ENCODE measurements around the gene CCDC124. TPM values are rescaled to one million over a fixed set of nuclear protein-coding genes. Genes with fewer than 3 reads are reported as not detected.

Gene CCDC124
- total RNA-seq, 1 donor from 2014 or later: 59.7 TPM

DNA sequence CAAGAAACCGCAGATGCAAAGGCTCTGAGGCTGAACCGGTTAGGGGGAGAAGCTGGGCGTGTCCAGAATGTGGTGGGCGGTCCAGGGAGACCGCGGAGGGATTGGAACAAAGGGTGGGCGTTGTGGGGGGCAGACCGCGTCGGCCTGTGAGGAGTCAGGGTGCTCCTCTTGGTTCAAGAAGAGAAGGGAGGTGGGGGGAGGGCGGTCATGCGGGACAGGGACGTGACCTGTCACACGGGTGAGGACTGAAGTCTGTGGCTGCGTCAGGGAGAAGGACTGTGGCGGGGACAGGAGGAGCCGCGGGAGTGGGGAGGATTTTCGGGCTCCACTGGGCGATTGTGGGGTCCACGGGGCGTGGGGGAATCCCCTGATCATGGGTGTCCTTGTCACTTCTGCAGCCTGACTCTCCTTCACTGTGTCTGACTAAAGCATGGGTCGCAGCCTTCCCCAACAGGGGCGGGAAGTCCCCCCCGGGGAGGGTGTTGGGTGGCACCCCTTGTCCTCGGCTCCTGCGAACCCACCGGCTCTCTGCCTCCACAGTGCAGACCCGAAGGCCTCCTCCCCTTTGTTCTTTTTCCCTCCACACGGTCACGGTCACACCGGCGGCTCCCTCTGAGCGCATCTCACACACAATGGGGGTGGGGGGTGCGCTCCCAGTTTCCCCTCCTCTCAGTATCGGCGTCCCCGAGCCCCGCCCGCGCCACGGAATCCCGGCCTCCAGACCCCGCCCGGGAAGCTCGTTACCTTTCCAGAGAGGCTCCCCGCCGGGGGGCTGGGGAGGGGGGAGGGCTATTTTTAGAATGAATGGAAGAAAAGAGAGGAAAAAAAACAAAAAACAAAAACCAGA lies 17.7 kb downstream of the CCDC124 start:
- Histone ChIP-seq H3K9me3 (no peaks in the 10 kb centered on the region), H3K36me3 (no peaks in the 10 kb centered on the region), H3K4me1 (peaks cover 33% of the 10 kb centered on the region), H3K4me3 (no peak overlapping the region), H3K27ac (no peak overlapping the region), H3K27me3 (peaks cover 64% of the 10 kb centered on the region)
- intact Hi-C loops (cut with DNase I): no loop called here
- no peak for ATAC-seq
- TF ChIP-seq, protein P1, sequence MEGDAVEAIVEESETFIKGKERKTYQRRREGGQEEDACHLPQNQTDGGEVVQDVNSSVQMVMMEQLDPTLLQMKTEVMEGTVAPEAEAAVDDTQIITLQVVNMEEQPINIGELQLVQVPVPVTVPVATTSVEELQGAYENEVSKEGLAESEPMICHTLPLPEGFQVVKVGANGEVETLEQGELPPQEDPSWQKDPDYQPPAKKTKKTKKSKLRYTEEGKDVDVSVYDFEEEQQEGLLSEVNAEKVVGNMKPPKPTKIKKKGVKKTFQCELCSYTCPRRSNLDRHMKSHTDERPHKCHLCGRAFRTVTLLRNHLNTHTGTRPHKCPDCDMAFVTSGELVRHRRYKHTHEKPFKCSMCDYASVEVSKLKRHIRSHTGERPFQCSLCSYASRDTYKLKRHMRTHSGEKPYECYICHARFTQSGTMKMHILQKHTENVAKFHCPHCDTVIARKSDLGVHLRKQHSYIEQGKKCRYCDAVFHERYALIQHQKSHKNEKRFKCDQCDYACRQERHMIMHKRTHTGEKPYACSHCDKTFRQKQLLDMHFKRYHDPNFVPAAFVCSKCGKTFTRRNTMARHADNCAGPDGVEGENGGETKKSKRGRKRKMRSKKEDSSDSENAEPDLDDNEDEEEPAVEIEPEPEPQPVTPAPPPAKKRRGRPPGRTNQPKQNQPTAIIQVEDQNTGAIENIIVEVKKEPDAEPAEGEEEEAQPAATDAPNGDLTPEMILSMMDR (IDR thresholded peaks at IDR 0.05): no peak
- DNase-seq: no peak

DNA sequence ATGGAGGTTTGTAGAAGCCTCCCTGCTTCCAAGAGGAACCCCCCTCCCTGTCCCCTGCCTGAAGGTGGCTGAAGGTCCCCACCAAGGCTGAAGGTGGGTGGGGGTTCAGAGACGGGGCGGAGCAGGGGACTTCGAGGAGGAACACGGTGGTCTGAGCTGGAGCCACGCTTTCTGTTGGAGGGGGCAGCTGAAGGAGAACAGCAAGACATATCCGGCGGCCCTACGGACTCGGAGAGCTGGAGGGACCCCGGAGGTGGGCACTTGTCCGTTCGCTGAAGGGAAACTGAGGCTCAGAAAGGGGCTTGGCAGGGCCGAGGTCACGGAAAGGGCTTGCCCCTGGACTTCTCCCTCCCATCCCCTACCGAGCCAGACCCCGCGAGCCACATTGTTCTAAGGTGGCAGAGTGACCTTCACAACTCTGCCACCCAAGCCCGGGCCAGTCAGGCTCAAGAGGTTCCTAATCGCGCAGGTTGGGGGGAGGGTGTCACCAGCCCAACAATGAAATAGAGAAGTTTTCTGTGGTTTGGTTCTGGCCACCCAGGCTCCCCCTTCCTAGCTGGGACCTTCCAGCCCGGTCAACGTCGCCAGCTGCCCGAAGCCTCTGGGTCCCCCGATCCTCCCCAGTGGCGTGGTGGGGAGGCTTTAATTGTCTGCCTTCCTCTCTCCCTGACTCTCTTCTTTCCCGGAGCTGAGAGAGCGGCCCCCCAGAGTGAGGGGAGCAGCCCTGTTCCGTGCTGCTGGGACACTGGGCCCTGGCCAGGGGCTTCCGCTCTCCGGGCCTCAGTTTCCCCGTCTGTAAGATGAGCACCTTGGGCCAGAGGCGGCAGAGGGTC lies 18.6 kb downstream of the CCDC124 start:
- no peak overlapping the region for H3K27ac ChIP-seq
- no peaks in the 10 kb centered on the region for H3K36me3 ChIP-seq
- DNase-seq (no peak), ATAC-seq (no peak)
- H3K4me3 ChIP-seq: no peak overlapping the region
- intact Hi-C loops (cut with DNase I): no loop called here
- TF ChIP-seq, protein P1 (IDR thresholded peaks at IDR 0.05): no peak
- peaks cover 71% of the 10 kb centered on the region for H3K27me3 ChIP-seq
- H3K9me3 ChIP-seq: no peaks in the 10 kb centered on the region
- H3K4me1 ChIP-seq: peaks cover 33% of the 10 kb centered on the region

DNA sequence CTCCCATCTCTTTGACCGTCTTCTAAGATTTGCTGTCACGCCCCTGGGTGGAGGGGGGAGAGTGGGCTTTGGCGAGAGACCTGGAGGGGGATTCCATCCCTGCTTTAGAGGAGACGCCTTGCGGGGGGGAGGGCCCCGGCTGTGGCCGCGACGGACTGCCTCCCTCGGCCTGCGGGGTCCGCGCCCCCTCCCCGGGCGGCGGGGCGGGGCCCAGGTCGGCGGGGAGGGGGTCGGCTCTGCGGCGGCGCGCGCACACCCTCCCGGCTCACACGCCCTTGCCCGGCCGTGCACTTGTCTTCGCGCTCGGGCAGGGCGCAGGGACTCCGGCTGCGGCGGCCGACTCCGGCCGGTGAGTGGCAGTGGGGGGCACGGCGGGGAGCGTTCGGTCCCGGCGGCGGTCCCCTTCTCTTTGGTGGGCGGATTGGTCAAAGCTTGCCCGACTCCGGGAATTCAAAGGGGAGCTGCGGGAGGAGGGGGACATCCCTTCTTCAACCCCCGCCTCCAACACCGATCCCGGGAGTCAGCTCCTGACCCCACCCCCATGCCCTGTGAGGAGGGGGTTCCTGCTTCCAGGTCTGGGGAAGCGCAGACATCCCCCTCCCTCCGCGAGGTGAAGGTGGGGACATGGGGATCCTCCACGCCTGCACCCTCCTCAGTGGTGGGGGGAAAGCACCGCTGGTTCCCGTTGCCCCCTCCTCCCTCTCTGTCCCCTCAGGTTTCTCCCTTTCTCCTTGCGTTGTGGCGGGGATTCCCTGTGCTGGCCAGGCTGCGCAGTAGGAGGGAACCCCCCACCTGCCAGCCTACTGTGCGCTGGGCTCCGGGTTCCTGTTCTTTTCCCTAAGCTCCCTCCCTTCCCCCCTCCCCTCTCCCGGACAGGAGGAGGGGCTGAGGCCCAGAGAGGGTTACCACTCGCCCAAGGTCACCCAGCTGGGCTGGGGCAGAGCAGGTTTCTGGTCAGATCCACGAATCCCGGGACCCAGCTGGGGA lies 19.5 kb downstream of the CCDC124 start:
- H3K4me1 ChIP-seq: peaks cover 29% of the 10 kb centered on the region
- H3K27ac ChIP-seq: no peak overlapping the region
- TF ChIP-seq, protein P1 (IDR thresholded peaks at IDR 0.05): no peak
- H3K4me3 ChIP-seq: no peak overlapping the region
- H3K36me3 ChIP-seq: no peaks in the 10 kb centered on the region
- H3K27me3 ChIP-seq: peaks cover 71% of the 10 kb centered on the region
- DNase-seq (no peak), ATAC-seq (no peak)
- intact Hi-C loops (cut with DNase I): no loop called here
- no peaks in the 10 kb centered on the region for H3K9me3 ChIP-seq

DNA sequence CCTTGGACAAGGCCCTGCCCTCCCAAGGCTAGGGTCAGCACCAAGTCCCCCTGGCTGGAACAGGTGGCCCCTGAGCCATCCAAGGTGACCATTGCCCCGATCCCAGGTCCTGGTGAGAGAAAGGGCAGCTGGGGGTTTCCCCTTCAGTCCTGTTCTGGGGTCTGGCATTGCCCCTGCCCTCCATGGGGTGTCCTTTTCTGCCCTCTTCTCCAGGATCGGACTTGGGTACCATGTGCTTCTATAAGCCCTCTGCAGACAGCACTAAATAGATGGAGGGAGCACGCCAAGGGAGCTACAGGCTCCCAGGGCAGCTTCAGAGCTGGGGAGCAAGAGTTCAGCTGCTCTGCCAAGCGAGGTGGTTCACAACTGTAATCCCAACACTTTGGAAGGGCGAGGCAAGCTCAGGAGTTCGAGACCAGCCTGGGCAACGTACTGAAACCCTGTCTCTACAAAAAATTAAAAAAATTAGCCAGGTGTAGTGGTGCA lies 20.5 kb downstream of the CCDC124 start:
- TF ChIP-seq, protein P1 (IDR thresholded peaks at IDR 0.05): no peak
- Histone ChIP-seq H3K4me1 (peaks cover 27% of the 10 kb centered on the region), H3K27me3 (peaks cover 82% of the 10 kb centered on the region), H3K36me3 (no peaks in the 10 kb centered on the region), H3K4me3 (no peak overlapping the region), H3K27ac (no peak overlapping the region), H3K9me3 (no peaks in the 10 kb centered on the region)
- no peak for DNase-seq
- ATAC-seq: no peak
- intact Hi-C loops (cut with DNase I): no loop called here

DNA sequence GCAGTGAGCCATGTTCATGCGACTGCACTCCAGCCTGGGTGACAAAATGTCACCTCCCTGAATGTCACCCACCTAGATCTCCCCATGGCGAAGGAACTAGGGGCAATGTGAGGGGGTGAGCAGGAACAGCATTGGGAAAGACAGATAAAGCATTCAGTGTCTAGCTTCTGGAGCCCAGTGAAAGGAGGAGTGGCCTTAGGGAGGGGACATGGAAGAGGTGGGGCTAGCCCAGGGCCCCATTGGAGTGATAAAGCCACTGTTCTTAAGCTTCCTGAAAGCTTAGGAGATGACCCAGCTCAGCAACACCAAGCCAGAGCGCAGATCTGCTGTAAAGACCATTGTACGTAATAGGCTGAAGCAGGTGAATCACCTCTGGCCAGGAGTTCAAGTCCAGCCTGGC lies 21.1 kb downstream of the CCDC124 start:
- TF ChIP-seq, protein P1 (IDR thresholded peaks at IDR 0.05): no peak
- Histone ChIP-seq H3K4me1 (peaks cover 24% of the 10 kb centered on the region), H3K27me3 (peaks cover 85% of the 10 kb centered on the region), H3K4me3 (no peak overlapping the region), H3K36me3 (no peaks in the 10 kb centered on the region), H3K9me3 (no peaks in the 10 kb centered on the region), H3K27ac (no peak overlapping the region)
- intact Hi-C loops (cut with DNase I): no loop called here
- ATAC-seq: no peak
- no peak for DNase-seq
